Breast epithelium (tissue), 4 donors: ENCODE results near the gene NR2E3. TPM values are rescaled to one million over a fixed set of nuclear protein-coding genes. Genes with fewer than 3 reads are reported as not detected.

Source experiments
- DNase-seq, 2 donors: peaks; one replicate each; pipeline ENCODE4 v3.0.0-alpha.2; 2019; ENCODE audit warnings: low spot score in 2 of 2
- H3K27ac ChIP-seq, 2 donors: fragments of 200-600 bp; sonication (generic) in 1 of 2; one replicate each; pipeline ENCODE4 v1.5.1; 2016 to 2019; ENCODE audit warnings: mild to moderate bottlenecking in 1 of 2
- H3K27me3 ChIP-seq, 2 donors: fragments of 200-600 bp; sonication (generic) in 1 of 2; one replicate each; pipeline versions ENCODE4 v1.5.1 to v1.6.0; 2017 to 2019; ENCODE audit warnings: control low read depth in 1 of 2, mild to moderate bottlenecking in 1 of 2
- H3K36me3 ChIP-seq: fragments of 200-600 bp; one replicate; pipeline ENCODE4 v1.5.1; 2019
- H3K4me1 ChIP-seq, 2 donors: fragments of 200-600 bp; sonication (generic); one replicate each; pipeline ENCODE4 v1.5.1; 2016 to 2019; ENCODE audit warnings: control low read depth in 1 of 2
- H3K4me3 ChIP-seq, 3 donors: fragments of 200-600 bp; sonication (generic); 1 replicate in 2 of 3; 2 replicates in 1 of 3; pipeline ENCODE4 v1.5.1; 2016 to 2019; ENCODE audit warnings: mild to moderate bottlenecking in 3 of 3, moderate library complexity in 2 of 3
- H3K9me3 ChIP-seq, 2 donors: fragments of 200-600 bp; sonication (generic) in 1 of 2; one replicate each; pipeline ENCODE4 v1.5.1; 2016 to 2019; ENCODE audit warnings: control low read depth in 1 of 2
- CTCF ChIP-seq, 3 donors: fragments of 450-650 bp; IDR thresholded peaks; one replicate each; pipeline ENCODE4 v1.5.1; 2016 to 2017; ENCODE audit warnings: antibody characterized with exemption in 3 of 3, mild to moderate bottlenecking in 3 of 3, moderate library complexity in 3 of 3
- POLR2A ChIP-seq: fragments of 450-650 bp; IDR thresholded peaks from one replicate; pipeline ENCODE4 v1.6.1; 2016; ENCODE audit warnings: antibody characterized with exemption, mild to moderate bottlenecking, moderate library complexity
- POLR2AphosphoS5 ChIP-seq, 3 donors: sonication (generic); formaldehyde crosslinking; IDR thresholded peaks; one replicate each; pipeline ENCODE4 v1.6.1; 2017; ENCODE audit warnings: antibody characterized with exemption in 3 of 3
- intact Hi-C: fragments of 100-400 bp; cut with DNase I; formaldehyde crosslinking; loops from one replicate; pipeline ENCODE4 v1.15.1; 2023; ENCODE audit warnings: low total_unique reads
- total RNA-seq, 3 donors: library from RNA; depleted of rRNA; stranded (reverse); fragments of >200 nt; gene quantifications; one replicate each; pipeline ENCODE4 v1.1.0, GENCODE V29; 2016

NR2E3 gene
- total RNA-seq, 3 donors from 2014 or later, result 1.6 to 2.9 TPM; not detected in 1

- Histone ChIP-seq H3K4me1 (no peaks in the 10 kb centered on the region), H3K4me3 (no peak overlapping the region), H3K36me3 (no peaks in the 10 kb centered on the region), H3K27me3 (no peaks in the 10 kb centered on the region), H3K27ac (no peak overlapping the region), H3K9me3 (no peaks in the 10 kb centered on the region)
- no peak for DNase-seq
- TF ChIP-seq POLR2AphosphoS5 (IDR thresholded peaks at IDR 0.05) (no peak), CTCF (IDR thresholded peaks at IDR 0.05) (no peak), POLR2A (no peak)
- intact Hi-C loops, result no loop called here
These were observed 20.3 kb upstream of the NR2E3 start for GRCh38 chr15:71790081-71790480.

- DNase-seq, result no peak
- Histone ChIP-seq H3K4me3 (no peak overlapping the region), H3K9me3 (no peaks in the 10 kb centered on the region), H3K27ac (no peak overlapping the region), H3K27me3 (no peaks in the 10 kb centered on the region), H3K36me3 (no peaks in the 10 kb centered on the region), H3K4me1 (no peaks in the 10 kb centered on the region)
- no peak for TF ChIP-seq POLR2AphosphoS5 (IDR thresholded peaks at IDR 0.05)
- TF ChIP-seq CTCF (IDR thresholded peaks at IDR 0.05), result no peak
- TF ChIP-seq POLR2A, result no peak
- intact Hi-C loops, result no loop called here
These were observed 18.4 kb upstream of the NR2E3 start for GRCh38 chr15:71791975-71792374.

GRCh38 chr15:71792521-71792920 lies 17.8 kb upstream of the NR2E3 start:
- intact Hi-C loops, result no loop called here
- H3K36me3 ChIP-seq, result no peaks in the 10 kb centered on the region
- H3K4me1 ChIP-seq, result no peaks in the 10 kb centered on the region
- TF ChIP-seq CTCF (IDR thresholded peaks at IDR 0.05) (no peak), POLR2A (no peak), POLR2AphosphoS5 (IDR thresholded peaks at IDR 0.05) (no peak)
- H3K9me3 ChIP-seq, result no peaks in the 10 kb centered on the region
- H3K4me3 ChIP-seq, result no peak overlapping the region
- no peak overlapping the region for H3K27ac ChIP-seq
- no peaks in the 10 kb centered on the region for H3K27me3 ChIP-seq
- no peak for DNase-seq

- H3K27me3 ChIP-seq, result no peaks in the 10 kb centered on the region
- no peaks in the 10 kb centered on the region for H3K36me3 ChIP-seq
- H3K4me1 ChIP-seq, result no peaks in the 10 kb centered on the region
- H3K9me3 ChIP-seq, result no peaks in the 10 kb centered on the region
- H3K27ac ChIP-seq, result no peak overlapping the region
- TF ChIP-seq POLR2A, result no peak
- no peak for TF ChIP-seq POLR2AphosphoS5 (IDR thresholded peaks at IDR 0.05)
- no peak for TF ChIP-seq CTCF (IDR thresholded peaks at IDR 0.05)
- intact Hi-C loops, result no loop called here
- H3K4me3 ChIP-seq, result no peak overlapping the region
- DNase-seq, result no peak
These were observed 11.7 kb upstream of the NR2E3 start for GRCh38 chr15:71798641-71799040.

GRCh38 chr15:71800190-71800589 lies 10.2 kb upstream of the NR2E3 start:
- no peak for DNase-seq
- no peaks in the 10 kb centered on the region for H3K4me1 ChIP-seq
- no peak overlapping the region for H3K27ac ChIP-seq
- no peaks in the 10 kb centered on the region for H3K27me3 ChIP-seq
- H3K36me3 ChIP-seq, result no peaks in the 10 kb centered on the region
- no peak overlapping the region for H3K4me3 ChIP-seq
- intact Hi-C loops, result no loop called here
- no peak for TF ChIP-seq POLR2A
- no peak for TF ChIP-seq POLR2AphosphoS5 (IDR thresholded peaks at IDR 0.05)
- no peak for TF ChIP-seq CTCF (IDR thresholded peaks at IDR 0.05)
- no peaks in the 10 kb centered on the region for H3K9me3 ChIP-seq
